GM12874 (cell line): Measurements from ENCODE around the gene NWD2.

Experiments used
- CTCF ChIP-seq: IDR thresholded peaks from 2 replicates; pipeline ENCODE4 v1.5.1; 2011; ENCODE audit warnings: low read depth, mild to moderate bottlenecking, control low read depth, low read length, moderate library complexity; ENCODE audit not compliant: insufficient read depth

Gene NWD2

GRCh38 chr4:37400241-37400881 lies 155.8 kb downstream of the NWD2 start:
- TF ChIP-seq CTCF: no peak

- no peak for TF ChIP-seq CTCF
These were observed 171.4 kb downstream of the NWD2 start for GRCh38 chr4:37415845-37416369.

- TF ChIP-seq CTCF: no peak
These were observed 177.1 kb downstream of the NWD2 start for GRCh38 chr4:37421614-37422013.

DNA sequence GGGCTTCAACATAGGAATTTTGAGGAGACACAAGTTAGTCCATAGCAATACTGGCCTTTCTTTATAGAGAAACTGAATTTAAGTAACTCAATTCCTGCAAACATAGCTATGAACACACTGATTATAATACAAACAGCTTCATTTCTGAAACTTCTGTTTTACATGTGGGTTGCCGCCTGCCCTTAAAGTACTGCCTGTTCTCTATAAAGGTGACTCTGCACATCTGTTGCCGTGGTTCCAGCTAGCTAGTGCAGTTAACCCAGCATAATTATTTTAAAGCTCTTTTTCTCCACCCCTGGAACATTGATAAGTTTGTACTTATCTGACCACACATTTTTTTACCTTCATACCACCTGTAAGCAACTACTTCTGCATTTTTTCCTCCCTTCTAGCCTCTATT lies 177.6 kb downstream of the NWD2 start:
- TF ChIP-seq CTCF: no peak

DNA sequence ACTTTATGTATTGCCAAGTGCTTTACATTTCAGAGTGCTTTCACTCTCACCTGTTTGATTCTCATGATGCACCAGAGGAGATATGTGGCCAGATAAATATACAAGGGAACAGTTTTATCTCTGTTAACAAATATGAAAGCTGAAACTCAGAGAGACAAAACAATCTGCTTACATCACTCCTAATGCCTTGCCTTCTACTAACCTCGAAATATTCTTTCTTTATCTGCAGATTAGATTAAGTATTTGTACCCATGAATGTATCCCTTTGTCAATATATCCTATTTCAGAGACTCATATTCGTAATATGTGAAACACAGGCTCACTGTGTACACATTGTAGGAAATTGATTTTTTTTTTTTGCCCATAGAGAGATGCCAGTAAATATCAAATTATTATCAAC lies 178.1 kb downstream of the NWD2 start:
- no peak for TF ChIP-seq CTCF

- TF ChIP-seq CTCF: no peak
These were observed 178.8 kb downstream of the NWD2 start for GRCh38 chr4:37423310-37423709.

- TF ChIP-seq CTCF: no peak
These were observed 180.2 kb downstream of the NWD2 start for GRCh38 chr4:37424753-37425152.

- TF ChIP-seq CTCF: no peak
These were observed 181.3 kb downstream of the NWD2 start for GRCh38 chr4:37425857-37426256.
